Adipocyte (in vitro differentiated cells): ENCODE results near the gene SLFN12L.

Experiments
- DNase-seq: peaks from one replicate; pipeline ENCODE4 v3.0.0-alpha.2; 2015; ENCODE audit warnings: low read depth
- H3K27me3 ChIP-seq: replicated peaks from 2 replicates; pipeline ENCODE4 v1.7.0; 2013; ENCODE audit warnings: mild to moderate bottlenecking, low read length, moderate library complexity; ENCODE audit not compliant: control insufficient read depth, insufficient read depth
- H3K36me3 ChIP-seq: 2 replicates; pipeline ENCODE4 v1.7.0; 2013; ENCODE audit warnings: low read length, mild to moderate bottlenecking, moderate library complexity; ENCODE audit not compliant: control insufficient read depth, insufficient read depth, severe bottlenecking
- H3K4me1 ChIP-seq: 2 replicates; pipeline ENCODE4 v1.7.0; 2013; ENCODE audit warnings: mild to moderate bottlenecking, low read length, moderate library complexity; ENCODE audit not compliant: control insufficient read depth, insufficient read depth
- H3K4me3 ChIP-seq: 2 replicates; pipeline ENCODE4 v1.7.0; 2013; ENCODE audit warnings: mild to moderate bottlenecking, low read length, moderate library complexity
- H3K9ac ChIP-seq: 2 replicates; pipeline ENCODE4 v1.7.0; 2013; ENCODE audit warnings: mild to moderate bottlenecking, low read length, moderate library complexity
- H3K9me3 ChIP-seq: 2 replicates; pipeline ENCODE4 v1.7.0; 2013; ENCODE audit warnings: mild to moderate bottlenecking, low read length, moderate library complexity; ENCODE audit not compliant: control insufficient read depth

The SLFN12L gene

GRCh38 chr17:35496451-35497290 is 40.8 kb downstream of the SLFN12L start:
- Histone ChIP-seq H3K9ac (no peak overlapping the region), H3K36me3 (no peaks in the 10 kb centered on the region), H3K27me3 (peaks cover 66% of the 10 kb centered on the region), H3K4me1 (no peaks in the 10 kb centered on the region), H3K9me3 (peaks cover 4% of the 10 kb centered on the region), H3K4me3 (no peak overlapping the region)
- DNase-seq, result no peak

GRCh38 chr17:35493040-35493439 is 44.4 kb downstream of the SLFN12L start:
- Histone ChIP-seq H3K36me3 (no peaks in the 10 kb centered on the region), H3K9me3 (peaks cover 28% of the 10 kb centered on the region), H3K27me3 (peaks cover 87% of the 10 kb centered on the region), H3K4me3 (no peak overlapping the region), H3K9ac (no peak overlapping the region), H3K4me1 (peaks cover 2% of the 10 kb centered on the region)
- no peak for DNase-seq

- no peak for DNase-seq
- peaks cover 76% of the 10 kb centered on the region for H3K27me3 ChIP-seq
- no peaks in the 10 kb centered on the region for H3K36me3 ChIP-seq
Measured at GRCh38 chr17:35491417-35491816, 46.1 kb downstream of the SLFN12L start.

GRCh38 chr17:35489944-35490343 is 47.5 kb downstream of the SLFN12L start:
- peaks cover 12% of the 10 kb centered on the region for H3K4me1 ChIP-seq
- no peak for DNase-seq
- peaks cover 75% of the 10 kb centered on the region for H3K27me3 ChIP-seq
- H3K9me3 ChIP-seq, result peaks cover 28% of the 10 kb centered on the region
- H3K4me3 ChIP-seq, result no peak overlapping the region
- no peak overlapping the region for H3K9ac ChIP-seq
- no peaks in the 10 kb centered on the region for H3K36me3 ChIP-seq

More at GRCh38 chr17:35491417-35491816, 46.1 kb downstream of the SLFN12L start:
- peaks cover 12% of the 10 kb centered on the region for H3K4me1 ChIP-seq
- H3K9ac ChIP-seq, result no peak overlapping the region
- H3K9me3 ChIP-seq, result peaks cover 28% of the 10 kb centered on the region
- no peak overlapping the region for H3K4me3 ChIP-seq

- peaks cover 31% of the 10 kb centered on the region for H3K9me3 ChIP-seq
- no peak for DNase-seq
- no peaks in the 10 kb centered on the region for H3K36me3 ChIP-seq
- no peak overlapping the region for H3K4me3 ChIP-seq
- peaks cover 81% of the 10 kb centered on the region for H3K27me3 ChIP-seq
- H3K4me1 ChIP-seq, result peaks cover 12% of the 10 kb centered on the region
- no peak overlapping the region for H3K9ac ChIP-seq
Measured at GRCh38 chr17:35488991-35489390, 48.5 kb downstream of the SLFN12L start.

GRCh38 chr17:35486920-35487732 is 50.4 kb downstream of the SLFN12L start:
- Histone ChIP-seq H3K36me3 (no peaks in the 10 kb centered on the region), H3K9me3 (peaks cover 35% of the 10 kb centered on the region), H3K4me1 (peaks cover 12% of the 10 kb centered on the region), H3K27me3 (peaks cover 68% of the 10 kb centered on the region), H3K4me3 (peak overlapping the region; percentile 86), H3K9ac (peak overlapping the region; percentile 49)
- DNase-seq, result peak; percentile 62

GRCh38 chr17:35479271-35479670 is 58.2 kb downstream of the SLFN12L start:
- H3K36me3 ChIP-seq, result no peaks in the 10 kb centered on the region
- H3K4me3 ChIP-seq, result no peak overlapping the region
- no peak for DNase-seq
- H3K4me1 ChIP-seq, result no peaks in the 10 kb centered on the region
- H3K9me3 ChIP-seq, result peaks cover 15% of the 10 kb centered on the region
- H3K27me3 ChIP-seq, result peaks cover 39% of the 10 kb centered on the region
- H3K9ac ChIP-seq, result no peak overlapping the region

- H3K9me3 ChIP-seq, result peaks cover 8% of the 10 kb centered on the region
- no peaks in the 10 kb centered on the region for H3K36me3 ChIP-seq
- no peak overlapping the region for H3K9ac ChIP-seq
- H3K4me3 ChIP-seq, result no peak overlapping the region
- H3K27me3 ChIP-seq, result peaks cover 30% of the 10 kb centered on the region
- no peak for DNase-seq
- no peaks in the 10 kb centered on the region for H3K4me1 ChIP-seq
Measured at GRCh38 chr17:35477248-35477647, 60.2 kb downstream of the SLFN12L start.

- no peak overlapping the region for H3K4me3 ChIP-seq
- H3K9ac ChIP-seq, result no peak overlapping the region
- H3K4me1 ChIP-seq, result no peaks in the 10 kb centered on the region
- peaks cover 30% of the 10 kb centered on the region for H3K27me3 ChIP-seq
- H3K36me3 ChIP-seq, result no peaks in the 10 kb centered on the region
- no peak for DNase-seq
- peaks cover 8% of the 10 kb centered on the region for H3K9me3 ChIP-seq
Measured at GRCh38 chr17:35476283-35476820, 61.1 kb downstream of the SLFN12L start.

GRCh38 chr17:35468475-35468874 is 69.0 kb downstream of the SLFN12L start:
- Histone ChIP-seq H3K36me3 (no peaks in the 10 kb centered on the region), H3K9me3 (no peaks in the 10 kb centered on the region), H3K9ac (no peak overlapping the region), H3K4me3 (no peak overlapping the region), H3K27me3 (peaks cover 11% of the 10 kb centered on the region), H3K4me1 (no peaks in the 10 kb centered on the region)
- DNase-seq, result no peak

GRCh38 chr17:35467824-35468223 is 69.7 kb downstream of the SLFN12L start:
- Histone ChIP-seq H3K36me3 (no peaks in the 10 kb centered on the region), H3K4me1 (no peaks in the 10 kb centered on the region), H3K9ac (no peak overlapping the region), H3K9me3 (no peaks in the 10 kb centered on the region), H3K27me3 (peaks cover 18% of the 10 kb centered on the region), H3K4me3 (no peak overlapping the region)
- no peak for DNase-seq
